ENCODE results near the gene TTN. TPM values are rescaled to one million over a fixed set of nuclear protein-coding genes. Genes with fewer than 3 reads are reported as not detected.

The TTN gene
- total RNA-seq, 1 experiment from 2014 or later: 0.13 TPM

GRCh38 chr2:178491612-178492011, 315.6 kb downstream of the TTN start:
- no peak overlapping the region for H3K27ac ChIP-seq (ENCODE audit: low read length)
- no peak for ATAC-seq
- peaks cover 2% of the 10 kb centered on the region for H3K36me3 ChIP-seq (ENCODE audit: control insufficient read depth, insufficient read depth, low read length)
- TF ChIP-seq REST (IDR thresholded peaks at IDR 0.05; ENCODE audit: insufficient read depth in 1 of 2, low read depth in 2 of 2, low read length in 1 of 2) (no peak), SIN3A (IDR thresholded peaks at IDR 0.05; ENCODE audit: borderline replicate concordance, insufficient read depth, low read depth, low read length) (no peak), POLR2AphosphoS5 (IDR thresholded peaks at IDR 0.05; ENCODE audit: low read depth, low read length) (no peak), TCF7L2 (IDR thresholded peaks at IDR 0.05; ENCODE audit: low read depth, low read length) (no peak), CTCF (IDR thresholded peaks at IDR 0.05) (no peak)
- no peaks in the 10 kb centered on the region for H3K9me3 ChIP-seq (ENCODE audit: control insufficient read depth, insufficient read depth, low read depth, low read length)
- intact Hi-C loops (cut with micrococcal nuclease; ENCODE audit: unreplicated experiment): no loop called here
- POLR2A ChIA-PET: no interaction called here
- H3K4me1 ChIP-seq (ENCODE audit: control insufficient read depth, insufficient read depth, low read length): no peaks in the 10 kb centered on the region
- DNase-seq (ENCODE audit: low read depth, low spot score): no peak
- no TSS peak for BruUV-seq (replicated peaks)
- H3K4me3 ChIP-seq (ENCODE audit: low read depth in 2 of 2, low read length in 2 of 2): no peak overlapping the region
- in situ Hi-C loops (cut with HindIII; ENCODE audit: low pct_unique_long_range_greater_than_20kb, low sequenced_read_pairs): no loop called here
- H3K27me3 ChIP-seq (ENCODE audit: control insufficient read depth, insufficient read depth, low read length): no peaks in the 10 kb centered on the region
- CTCF ChIA-PET: no interaction called here

GRCh38 chr2:178485356-178485755, 321.9 kb downstream of the TTN start:
- BruUV-seq (replicated peaks): no TSS peak
- no peaks in the 10 kb centered on the region; the same call in 1 of the 2 replicates for H3K36me3 ChIP-seq (ENCODE audit: control insufficient read depth, insufficient read depth, low read length)
- CTCF ChIA-PET: no interaction called here

More at GRCh38 chr2:178485356-178485755, 321.9 kb downstream of the TTN start:
- TF ChIP-seq TCF7L2 (IDR thresholded peaks at IDR 0.05; ENCODE audit: low read depth, low read length): no peak
- no peak for TF ChIP-seq POLR2AphosphoS5 (IDR thresholded peaks at IDR 0.05; ENCODE audit: low read depth, low read length)
- no peak for TF ChIP-seq CTCF (IDR thresholded peaks at IDR 0.05)
- TF ChIP-seq REST (IDR thresholded peaks at IDR 0.05; ENCODE audit: insufficient read depth in 1 of 2, low read depth in 2 of 2, low read length in 1 of 2): no peak
- no peak for TF ChIP-seq SIN3A (IDR thresholded peaks at IDR 0.05; ENCODE audit: borderline replicate concordance, insufficient read depth, low read depth, low read length)
- Histone ChIP-seq H3K4me3 (ENCODE audit: low read depth in 2 of 2, low read length in 2 of 2) (no peak overlapping the region), H3K27ac (ENCODE audit: low read length) (no peak overlapping the region), H3K9me3 (ENCODE audit: control insufficient read depth, insufficient read depth, low read depth, low read length) (no peaks in the 10 kb centered on the region), H3K4me1 (ENCODE audit: control insufficient read depth, insufficient read depth, low read length) (peaks cover 11% of the 10 kb centered on the region), H3K27me3 (ENCODE audit: control insufficient read depth, insufficient read depth, low read length) (no peaks in the 10 kb centered on the region)
- POLR2A ChIA-PET: no interaction called here
- DNase-seq (ENCODE audit: low read depth, low spot score) (no peak), ATAC-seq (no peak)
- intact Hi-C loops (cut with micrococcal nuclease; ENCODE audit: unreplicated experiment): no loop called here
- in situ Hi-C loops (cut with HindIII; ENCODE audit: low pct_unique_long_range_greater_than_20kb, low sequenced_read_pairs): no loop called here

Measured in Panc1 (cell line).